Posterior vena cava (tissue), 2 donors: ENCODE data around the gene CTSO. TPM values are rescaled to one million over a fixed set of nuclear protein-coding genes. Genes with fewer than 3 reads are reported as not detected.

Experiments used
- DNase-seq: peaks from one replicate; pipeline ENCODE4 v3.0.0-alpha.2; 2020; ENCODE audit warnings: low spot score
- intact Hi-C, 2 donors: fragments of 100-400 bp; cut with DNase I; formaldehyde crosslinking; loops; one replicate each; pipeline versions ENCODE4 v1.14.1 to v1.14.2; 2022 to 2023
- total RNA-seq, 2 donors: library from RNA; stranded (reverse); fragmentation: NEBNext Ultra II Directional; extraction: Animal tissue kit (Norgen Biotek cat#: 25700); gene quantifications; one replicate each; pipeline ENCODE4 v1.2.1, GENCODE V29; 2021
- donor health status: DM: yes; HTN: yes; CAD: no.
- donor health status: DM: yes; HTN: yes; CAD: no.

Gene CTSO
- total RNA-seq, 2 donors from 2014 or later: 15.0 to 23.8 TPM

DNA sequence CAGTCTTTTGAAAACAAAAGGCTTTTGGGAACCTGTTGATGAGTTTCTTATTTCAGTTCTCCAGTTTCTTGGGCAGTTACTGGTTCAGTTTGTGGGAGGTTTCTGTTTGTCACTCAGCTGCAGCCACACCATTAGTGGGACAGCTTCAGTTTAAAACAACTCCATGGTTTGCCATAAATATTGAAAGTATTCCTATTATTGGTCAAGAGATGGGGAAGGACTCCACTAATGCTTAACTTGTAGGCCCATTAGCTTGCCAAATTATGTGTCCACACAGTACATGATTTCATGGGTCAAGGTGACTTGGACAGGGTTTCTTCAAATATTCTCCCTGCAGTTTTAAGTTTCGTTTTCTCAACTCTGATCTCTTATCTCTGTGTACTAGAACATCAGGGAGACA is 72.1 kb downstream of the CTSO start:
- intact Hi-C loops: no loop called here
- DNase-seq: no peak

GRCh38 chr4:155879767-155880166 is 73.9 kb downstream of the CTSO start:
- intact Hi-C loops: no loop called here
- no peak for DNase-seq

GRCh38 chr4:155878611-155879010 is 75.1 kb downstream of the CTSO start:
- intact Hi-C loops: no loop called here
- DNase-seq: no peak

- DNase-seq: no peak
- intact Hi-C loops: no loop called here
Observed at GRCh38 chr4:155877971-155878370, 75.7 kb downstream of the CTSO start.

- intact Hi-C loops: no loop called here
Observed at GRCh38 chr4:155875878-155876277, 77.8 kb downstream of the CTSO start.

More at GRCh38 chr4:155875878-155876277, 77.8 kb downstream of the CTSO start:
- no peak for DNase-seq

Other genes with a start within 250 kb of the CTSO start
- 10 to 100 TPM; 21.1 to 26.8 TPM for gene GUCY1B1, start 194.8 kb downstream of the CTSO start, total RNA-seq
- gene ASIC5, start 87.6 kb downstream of the CTSO start, total RNA-seq: not detected
- under 1 TPM in 1 of 2 donors, not detected in 1; 0.37 TPM for gene TDO2, start 50.2 kb downstream of the CTSO start, total RNA-seq